K562 (cell line): ENCODE data around the gene MTIF3. TPM values are rescaled to one million over a fixed set of nuclear protein-coding genes. Genes with fewer than 3 reads are reported as not detected.

Experiments used
- BCOR ChIP-seq: fragments of 450-650 bp; IDR thresholded peaks from 2 replicates; pipeline ENCODE4 v1.6.1; 2016
- BHLHE40 ChIP-seq: IDR thresholded peaks from 2 replicates; pipeline ENCODE4 v1.6.1; 2011; ENCODE audit warnings: low read length, improper control_type of control experiment
- CEBPG ChIP-seq, 3 experiments: fragments of 200-800 bp in 1 of 3; sonication (Bioruptor generic) in 1 of 3; sonication (generic) in 1 of 3; formaldehyde crosslinking in 1 of 3; IDR thresholded peaks in 2 of 3; conservative IDR thresholded peaks in 1 of 3; 2 replicates each; pipeline versions ENCODE4 v1.6.1 to v1.8.0; 2016 to 2022; ENCODE audit warnings: missing compliant biosample characterization in 2 of 3, missing genetic modification characterization in 2 of 3, mild to moderate bottlenecking in 1 of 3, missing genetic modification reagents in 1 of 3
- MCM7 ChIP-seq, 2 experiments: fragments of 450-650 bp; IDR thresholded peaks; 2 replicates each; pipeline ENCODE4 v1.6.1; 2016 to 2018
- MEIS2 ChIP-seq: fragments of 450-650 bp; IDR thresholded peaks from 2 replicates; pipeline ENCODE4 v1.6.1; 2014; ENCODE audit warnings: mild to moderate bottlenecking; ENCODE audit not compliant: partially characterized antibody
- NBN ChIP-seq: fragments of 450-650 bp; IDR thresholded peaks from 2 replicates; pipeline ENCODE4 v1.6.1; 2016; ENCODE audit warnings: low read depth, mild to moderate bottlenecking
- TBP ChIP-seq: optimal IDR thresholded peaks from 2 replicates; pipeline ENCODE3; 2011; ENCODE audit warnings: low read depth, low read length, improper control_type of control experiment
- XRCC5 ChIP-seq: fragments of 200-400 bp; formaldehyde crosslinking; IDR thresholded peaks from 2 replicates; pipeline ENCODE4 v1.6.1; 2017; ENCODE audit warnings: low read depth, mild to moderate bottlenecking, low read length
- YY1 ChIP-seq, 3 experiments: IDR thresholded peaks; 2 replicates each; pipeline ENCODE4 v1.6.1; 2011; ENCODE audit warnings: low read length in 2 of 3, mild to moderate bottlenecking in 2 of 3, moderate library complexity in 2 of 3, borderline replicate concordance in 1 of 3, control low read depth in 1 of 3, low read depth in 1 of 3; ENCODE audit not compliant: insufficient read depth in 3 of 3, insufficient replicate concordance in 2 of 3, control insufficient read depth in 1 of 3, insufficient read length in 1 of 3; ENCODE audit errors: extremely low read depth in 1 of 3
- polyA plus RNA-seq, 8 experiments: library from polyadenylated mRNA; depleted of rRNA in 4 of 8; stranded (reverse) in 5 of 8; unstranded in 3 of 8; fragments of >200 nt; fragmentation: Nextera tagmentation in 2 of 8; fragmentation: Illumina TruSeq in 1 of 8; extraction: Ambion mirVana in 2 of 8; extraction: Trizol in 1 of 8; gene quantifications; 2 replicates each; pipeline versions ENCODE4 v1.2.1 to v1.2.3, GENCODE V29; 2011 to 2014; ENCODE audit warnings: inconsistent platforms in 1 of 8, missing spikeins in 1 of 8
- total RNA-seq, 7 experiments: library from RNA; depleted of rRNA in 6 of 7; stranded (reverse); fragments of >200 nt in 6 of 7; fragmentation: Illumina TruSeq in 2 of 7; extraction: Trizol in 2 of 7; gene quantifications; 2 replicates each; pipeline versions ENCODE4 v1.2.1 to v1.2.3, GENCODE V29; 2011 to 2021; ENCODE audit warnings: low replicate concordance in 1 of 7
- TF ChIP-seq, protein P1 (sequence below): fragments of 200-800 bp; sonication (Bioruptor generic); IDR thresholded peaks from 2 replicates; pipeline ENCODE4 v1.6.1; 2017; ENCODE audit warnings: missing genetic modification characterization, missing compliant biosample characterization
- TF ChIP-seq, protein P2 (sequence below), 3 experiments: fragments of 200-800 bp in 1 of 3; fragments of 250-450 bp in 1 of 3; fragments of 450-650 bp in 1 of 3; sonication (Bioruptor Pico) in 1 of 3; sonication (Bioruptor generic) in 1 of 3; formaldehyde crosslinking in 1 of 3; IDR thresholded peaks; 2 replicates each; pipeline versions ENCODE4 v1.6.1 to v1.8.0; 2016 to 2022; ENCODE audit warnings: mild to moderate bottlenecking in 2 of 3, missing genetic modification characterization in 2 of 3, missing compliant biosample characterization in 1 of 3, moderate library complexity in 1 of 3
- TF ChIP-seq, protein P3 (sequence below): fragments of 450-650 bp; IDR thresholded peaks from 2 replicates; pipeline ENCODE4 v1.6.1; 2016; ENCODE audit warnings: antibody characterized with exemption
- TF ChIP-seq, protein P4 (sequence below): fragments of 250-450 bp; sonication (Bioruptor Pico); IDR thresholded peaks from 2 replicates; pipeline ENCODE4 v1.9.0; 2021; ENCODE audit warnings: mild to moderate bottlenecking, inconsistent platforms
- TF ChIP-seq, protein P5 (sequence below): IDR thresholded peaks from 2 replicates; pipeline ENCODE4 v1.6.1; 2014; ENCODE audit warnings: antibody characterized with exemption

MTIF3 gene
- total and polyA plus RNA-seq, 9 of the 15 experiments (the other 6 are each of a cell fraction or from before 2014, with no cell fraction given): 23.5 to 73.6 (median 45.2) TPM

DNA sequence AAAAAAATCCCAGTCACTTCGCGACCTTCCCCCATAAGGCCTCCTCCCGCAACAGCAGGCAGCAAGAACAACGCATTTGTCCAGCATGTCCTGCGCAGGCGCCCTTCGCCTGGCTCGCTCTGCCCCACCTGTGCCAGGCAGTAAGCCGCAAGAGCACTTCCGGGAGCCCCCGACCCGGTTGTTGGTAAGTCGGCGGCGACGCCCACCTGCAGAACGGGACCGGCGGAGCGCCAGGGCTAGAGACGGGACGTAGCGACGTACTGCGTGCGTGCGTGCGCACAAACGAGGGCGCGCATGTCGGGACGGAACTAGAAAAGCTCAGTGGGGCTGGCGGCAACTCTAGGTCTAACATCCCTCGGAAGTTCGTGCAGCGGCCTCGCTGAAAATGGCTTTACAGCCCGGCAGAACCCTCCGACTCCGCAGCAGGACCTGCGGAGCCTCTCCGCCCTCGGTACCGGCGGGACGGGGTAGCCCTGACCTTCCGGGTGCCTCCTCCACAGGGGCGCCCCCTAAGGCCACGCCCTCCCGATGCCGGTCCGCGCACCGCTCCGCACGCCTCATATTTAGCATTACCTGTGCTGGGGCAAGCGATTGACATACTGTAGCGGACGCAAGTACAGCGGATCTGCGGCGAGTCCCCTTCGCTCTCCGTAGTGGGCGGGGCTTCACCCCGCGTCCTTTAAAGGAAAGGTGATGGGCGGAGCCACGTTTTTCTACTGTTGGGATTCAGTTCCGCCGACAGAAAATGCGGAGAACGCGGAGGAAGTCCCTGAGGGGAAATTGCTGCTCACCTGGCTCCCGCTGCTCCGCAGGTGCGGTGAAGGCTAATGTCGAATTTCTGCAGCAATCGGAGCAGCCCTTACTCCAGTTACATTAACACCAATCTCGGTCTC lies at the start of gene MTIF3 (continued):
- TF ChIP-seq YY1 (IDR thresholded peaks at IDR 0.05; ENCODE audit: borderline replicate concordance in 1 of 3, control insufficient read depth in 1 of 3, extremely low read depth in 1 of 3, insufficient read depth in 3 of 3, insufficient read length in 1 of 3, insufficient replicate concordance in 2 of 3, low read depth in 1 of 3, low read length in 2 of 3) (peak in 1 of 3 experiments; percentile 41), CEBPG (CRISPR knock-in tag; IDR thresholded peaks at IDR 0.05) (peak; percentile 80), CEBPG (tag; conservative IDR thresholded peaks at IDR 0.05 in 1 of 2, IDR thresholded peaks at IDR 0.05 in 1 of 2) (no peak), TBP (peak; percentile 85), BHLHE40 (peak; percentile 47), MCM7 (IDR thresholded peaks at IDR 0.05) (no peak), XRCC5 (no peak), NBN (0 out of 2 replicates have a peak, but pooled peaks have one; percentile 53), BCOR (peak; percentile 17; the same call in 1 of the 2 replicates), MEIS2 (peak; percentile 39)
- TF ChIP-seq, protein P1, sequence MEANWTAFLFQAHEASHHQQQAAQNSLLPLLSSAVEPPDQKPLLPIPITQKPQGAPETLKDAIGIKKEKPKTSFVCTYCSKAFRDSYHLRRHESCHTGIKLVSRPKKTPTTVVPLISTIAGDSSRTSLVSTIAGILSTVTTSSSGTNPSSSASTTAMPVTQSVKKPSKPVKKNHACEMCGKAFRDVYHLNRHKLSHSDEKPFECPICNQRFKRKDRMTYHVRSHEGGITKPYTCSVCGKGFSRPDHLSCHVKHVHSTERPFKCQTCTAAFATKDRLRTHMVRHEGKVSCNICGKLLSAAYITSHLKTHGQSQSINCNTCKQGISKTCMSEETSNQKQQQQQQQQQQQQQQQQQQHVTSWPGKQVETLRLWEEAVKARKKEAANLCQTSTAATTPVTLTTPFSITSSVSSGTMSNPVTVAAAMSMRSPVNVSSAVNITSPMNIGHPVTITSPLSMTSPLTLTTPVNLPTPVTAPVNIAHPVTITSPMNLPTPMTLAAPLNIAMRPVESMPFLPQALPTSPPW (CRISPR knock-in tag): peak; percentile 22; the same call in 1 of the 2 replicates
- TF ChIP-seq, protein P2, sequence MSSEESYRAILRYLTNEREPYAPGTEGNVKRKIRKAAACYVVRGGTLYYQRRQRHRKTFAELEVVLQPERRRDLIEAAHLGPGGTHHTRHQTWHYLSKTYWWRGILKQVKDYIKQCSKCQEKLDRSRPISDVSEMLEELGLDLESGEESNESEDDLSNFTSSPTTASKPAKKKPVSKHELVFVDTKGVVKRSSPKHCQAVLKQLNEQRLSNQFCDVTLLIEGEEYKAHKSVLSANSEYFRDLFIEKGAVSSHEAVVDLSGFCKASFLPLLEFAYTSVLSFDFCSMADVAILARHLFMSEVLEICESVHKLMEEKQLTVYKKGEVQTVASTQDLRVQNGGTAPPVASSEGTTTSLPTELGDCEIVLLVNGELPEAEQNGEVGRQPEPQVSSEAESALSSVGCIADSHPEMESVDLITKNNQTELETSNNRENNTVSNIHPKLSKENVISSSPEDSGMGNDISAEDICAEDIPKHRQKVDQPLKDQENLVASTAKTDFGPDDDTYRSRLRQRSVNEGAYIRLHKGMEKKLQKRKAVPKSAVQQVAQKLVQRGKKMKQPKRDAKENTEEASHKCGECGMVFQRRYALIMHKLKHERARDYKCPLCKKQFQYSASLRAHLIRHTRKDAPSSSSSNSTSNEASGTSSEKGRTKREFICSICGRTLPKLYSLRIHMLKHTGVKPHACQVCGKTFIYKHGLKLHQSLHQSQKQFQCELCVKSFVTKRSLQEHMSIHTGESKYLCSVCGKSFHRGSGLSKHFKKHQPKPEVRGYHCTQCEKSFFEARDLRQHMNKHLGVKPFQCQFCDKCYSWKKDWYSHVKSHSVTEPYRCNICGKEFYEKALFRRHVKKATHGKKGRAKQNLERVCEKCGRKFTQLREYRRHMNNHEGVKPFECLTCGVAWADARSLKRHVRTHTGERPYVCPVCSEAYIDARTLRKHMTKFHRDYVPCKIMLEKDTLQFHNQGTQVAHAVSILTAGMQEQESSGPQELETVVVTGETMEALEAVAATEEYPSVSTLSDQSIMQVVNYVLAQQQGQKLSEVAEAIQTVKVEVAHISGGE (CRISPR knock-in tag; IDR thresholded peaks at IDR 0.05): peak in 1 of 3 experiments; percentile 77; a peak in 2 of 6 replicates
- TF ChIP-seq, protein P3, sequence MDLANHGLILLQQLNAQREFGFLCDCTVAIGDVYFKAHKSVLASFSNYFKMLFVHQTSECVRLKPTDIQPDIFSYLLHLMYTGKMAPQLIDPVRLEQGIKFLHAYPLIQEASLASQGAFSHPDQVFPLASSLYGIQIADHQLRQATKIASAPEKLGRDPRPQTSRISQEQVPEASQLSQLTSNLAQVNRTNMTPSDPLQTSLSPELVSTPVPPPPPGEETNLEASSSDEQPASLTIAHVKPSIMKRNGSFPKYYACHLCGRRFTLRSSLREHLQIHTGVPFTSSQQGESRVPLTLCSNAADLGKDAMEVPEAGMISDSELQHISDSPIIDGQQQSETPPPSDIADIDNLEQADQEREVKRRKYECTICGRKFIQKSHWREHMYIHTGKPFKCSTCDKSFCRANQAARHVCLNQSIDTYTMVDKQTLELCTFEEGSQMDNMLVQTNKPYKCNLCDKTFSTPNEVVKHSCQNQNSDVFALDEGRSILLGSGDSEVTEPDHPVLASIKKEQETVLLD: peak; percentile 98
- TF ChIP-seq, protein P4, sequence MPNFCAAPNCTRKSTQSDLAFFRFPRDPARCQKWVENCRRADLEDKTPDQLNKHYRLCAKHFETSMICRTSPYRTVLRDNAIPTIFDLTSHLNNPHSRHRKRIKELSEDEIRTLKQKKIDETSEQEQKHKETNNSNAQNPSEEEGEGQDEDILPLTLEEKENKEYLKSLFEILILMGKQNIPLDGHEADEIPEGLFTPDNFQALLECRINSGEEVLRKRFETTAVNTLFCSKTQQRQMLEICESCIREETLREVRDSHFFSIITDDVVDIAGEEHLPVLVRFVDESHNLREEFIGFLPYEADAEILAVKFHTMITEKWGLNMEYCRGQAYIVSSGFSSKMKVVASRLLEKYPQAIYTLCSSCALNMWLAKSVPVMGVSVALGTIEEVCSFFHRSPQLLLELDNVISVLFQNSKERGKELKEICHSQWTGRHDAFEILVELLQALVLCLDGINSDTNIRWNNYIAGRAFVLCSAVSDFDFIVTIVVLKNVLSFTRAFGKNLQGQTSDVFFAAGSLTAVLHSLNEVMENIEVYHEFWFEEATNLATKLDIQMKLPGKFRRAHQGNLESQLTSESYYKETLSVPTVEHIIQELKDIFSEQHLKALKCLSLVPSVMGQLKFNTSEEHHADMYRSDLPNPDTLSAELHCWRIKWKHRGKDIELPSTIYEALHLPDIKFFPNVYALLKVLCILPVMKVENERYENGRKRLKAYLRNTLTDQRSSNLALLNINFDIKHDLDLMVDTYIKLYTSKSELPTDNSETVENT (CRISPR knock-in tag): 0 out of 2 replicates have a peak, but pooled peaks have one; percentile 22
- TF ChIP-seq, protein P5, sequence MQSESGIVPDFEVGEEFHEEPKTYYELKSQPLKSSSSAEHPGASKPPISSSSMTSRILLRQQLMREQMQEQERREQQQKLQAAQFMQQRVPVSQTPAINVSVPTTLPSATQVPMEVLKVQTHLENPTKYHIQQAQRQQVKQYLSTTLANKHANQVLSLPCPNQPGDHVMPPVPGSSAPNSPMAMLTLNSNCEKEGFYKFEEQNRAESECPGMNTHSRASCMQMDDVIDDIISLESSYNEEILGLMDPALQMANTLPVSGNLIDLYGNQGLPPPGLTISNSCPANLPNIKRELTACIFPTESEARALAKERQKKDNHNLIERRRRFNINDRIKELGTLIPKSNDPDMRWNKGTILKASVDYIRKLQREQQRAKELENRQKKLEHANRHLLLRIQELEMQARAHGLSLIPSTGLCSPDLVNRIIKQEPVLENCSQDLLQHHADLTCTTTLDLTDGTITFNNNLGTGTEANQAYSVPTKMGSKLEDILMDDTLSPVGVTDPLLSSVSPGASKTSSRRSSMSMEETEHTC: no peak
